CD4-positive, alpha-beta T cell treated with Interleukin-15 for 4 hours (primary cell): Measurements from ENCODE around the gene PFN3.

Experiments
- DNase-seq: peaks from one replicate; pipeline ENCODE4 v3.0.0-alpha.2; 2020; ENCODE audit warnings: low spot score

Gene PFN3

DNA sequence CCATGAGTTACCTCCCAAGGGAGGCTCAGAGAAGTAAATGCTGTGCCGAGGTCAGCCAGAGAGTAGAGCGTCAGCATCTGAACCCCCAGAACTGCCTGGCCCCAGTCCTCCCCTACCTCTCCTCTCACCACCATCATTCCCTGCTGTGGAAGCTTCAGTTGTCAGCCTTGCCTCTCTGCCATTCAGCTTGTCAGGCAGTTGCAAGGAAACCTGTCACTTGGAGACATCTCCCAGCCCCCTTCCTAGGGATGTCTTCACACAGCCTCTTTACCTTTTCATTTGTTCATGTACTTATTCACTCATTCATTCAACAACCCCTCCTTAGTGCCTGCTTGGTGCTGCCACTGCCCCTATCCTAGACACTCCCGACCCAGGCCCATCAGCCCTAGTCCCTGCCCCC lies 40.6 kb downstream of the PFN3 start:
- no peak for DNase-seq

DNA sequence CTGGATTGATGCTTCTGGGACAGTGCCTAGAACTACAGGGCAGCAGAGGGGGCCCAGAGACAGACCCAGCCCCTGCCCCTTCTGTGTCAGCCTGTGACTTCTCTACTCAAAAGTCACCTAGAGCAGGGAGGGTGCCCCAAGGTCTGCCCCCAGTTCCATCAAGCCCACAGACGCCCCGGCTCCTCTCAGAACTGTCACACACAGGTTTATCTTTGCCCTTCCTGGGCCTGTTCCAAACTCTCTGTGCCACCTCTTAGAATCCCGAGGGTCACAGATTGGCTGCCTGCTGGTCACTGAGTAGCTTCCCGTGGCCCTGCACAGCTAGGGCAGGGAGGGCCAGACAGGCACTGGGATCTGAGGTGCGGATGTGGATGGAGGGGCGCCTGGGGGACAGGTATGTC lies 41.0 kb downstream of the PFN3 start:
- DNase-seq: no peak

- no peak for DNase-seq
Measured at GRCh38 chr5:177358370-177358819, 42.1 kb downstream of the PFN3 start.

DNA sequence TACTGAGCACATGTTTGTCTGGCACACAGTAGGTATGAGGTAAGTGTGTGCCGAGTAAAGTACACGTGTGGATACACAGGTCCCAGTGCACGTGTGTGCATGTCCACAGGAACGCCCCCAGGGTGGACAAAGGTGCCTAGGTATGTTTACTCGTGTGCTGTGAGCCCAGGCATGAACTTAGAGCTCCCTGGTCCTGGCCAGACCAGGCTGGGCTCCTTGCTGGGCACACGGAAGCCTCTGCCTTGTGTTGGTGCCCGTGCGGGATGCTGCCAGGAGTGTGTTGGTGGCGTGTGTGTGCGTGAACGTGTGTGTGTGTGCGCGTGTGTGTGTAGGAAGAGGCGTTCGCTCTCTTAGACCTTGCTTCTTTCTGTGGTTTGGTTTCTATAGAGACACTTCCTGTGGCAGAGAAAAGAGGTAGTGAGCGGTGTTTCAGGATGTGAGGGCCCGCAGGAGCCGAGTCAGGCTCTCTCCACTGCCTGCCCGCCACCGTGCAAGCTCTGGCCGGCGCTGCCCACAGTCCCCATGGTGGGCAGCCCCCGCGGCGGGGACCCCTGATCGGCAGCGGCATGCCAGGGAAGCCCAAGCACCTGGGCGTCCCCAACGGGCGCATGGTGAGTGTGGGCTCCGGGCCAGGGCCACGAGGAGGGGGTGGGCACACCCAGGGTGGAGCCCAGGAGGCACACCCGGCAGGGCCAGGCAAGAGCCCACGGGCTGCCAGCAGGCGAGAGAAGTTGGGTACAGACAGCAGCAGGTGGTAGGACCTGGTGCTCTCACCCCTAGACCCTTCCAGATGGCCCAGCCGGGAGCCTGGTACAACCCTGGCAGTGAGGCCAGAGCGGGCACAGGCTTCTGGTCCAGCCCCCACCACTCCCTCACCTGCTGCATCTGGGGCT lies 42.8 kb downstream of the PFN3 start, which contains the start of gene RGS14:
Gene RGS14 (plus strand): TSS at position 466 of the 893 bp plus-strand sequence. CDS start 101 bp downstream, at position 567.
- peak; percentile 84 for DNase-seq

- no peak for DNase-seq
Measured at GRCh38 chr5:177357146-177357458, 43.4 kb downstream of the PFN3 start.

GRCh38 chr5:177356746-177357145 lies 43.7 kb downstream of the PFN3 start:
- DNase-seq: no peak

GRCh38 chr5:177355868-177356168 lies 44.6 kb downstream of the PFN3 start:
- no peak for DNase-seq

GRCh38 chr5:177355162-177355867 lies 45.1 kb downstream of the PFN3 start:
- no peak for DNase-seq

DNA sequence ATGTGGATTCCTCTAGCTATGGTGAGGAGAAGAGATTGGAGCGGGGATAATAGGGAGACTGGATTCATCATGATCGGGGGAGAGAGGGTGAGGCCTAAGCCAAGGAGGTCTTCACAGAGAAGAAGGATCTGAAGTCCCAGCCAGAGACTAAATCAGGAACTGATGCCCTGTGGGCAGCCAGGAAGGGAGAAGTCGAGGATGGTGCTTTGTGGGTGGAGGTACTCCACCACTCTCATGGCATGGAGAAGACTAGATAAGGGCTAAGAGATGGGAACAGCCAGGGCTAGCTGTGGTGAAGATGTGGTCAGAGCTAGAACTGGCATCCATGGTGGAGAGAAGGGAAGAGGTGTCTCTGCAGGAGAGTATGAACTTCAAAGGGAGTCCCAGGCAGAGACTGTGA lies 45.8 kb downstream of the PFN3 start:
- DNase-seq: no peak

GRCh38 chr5:177354256-177354655 lies 46.2 kb downstream of the PFN3 start:
- DNase-seq: no peak

GRCh38 chr5:177353093-177353492 lies 47.4 kb downstream of the PFN3 start:
- DNase-seq: no peak

GRCh38 chr5:177351392-177352329 lies 48.8 kb downstream of the PFN3 start, which contains the start of gene LMAN2:
TSS of gene LMAN2 (minus strand) at chr5:177351668. CDS start at chr5:177351647, 21 bp downstream.
- peak; percentile 94 for DNase-seq

- DNase-seq: no peak
Measured at GRCh38 chr5:177350776-177351391, 49.6 kb downstream of the PFN3 start.
